HG02678 (cell line): Measurements from ENCODE around the gene OSBPL10.

ENCODE experiments used
- ATAC-seq: cut with Tn5 transposase; IDR thresholded peaks from one replicate; pipeline ENCODE4 v1.9.1; 2021; ENCODE audit warnings: mild to moderate bottlenecking, moderate library complexity; ENCODE audit not compliant: unreplicated experiment

The OSBPL10 gene

GRCh38 chr3:31959951-31960792 lies 20.9 kb downstream of the OSBPL10 start:
- peak; percentile 25 for ATAC-seq

DNA sequence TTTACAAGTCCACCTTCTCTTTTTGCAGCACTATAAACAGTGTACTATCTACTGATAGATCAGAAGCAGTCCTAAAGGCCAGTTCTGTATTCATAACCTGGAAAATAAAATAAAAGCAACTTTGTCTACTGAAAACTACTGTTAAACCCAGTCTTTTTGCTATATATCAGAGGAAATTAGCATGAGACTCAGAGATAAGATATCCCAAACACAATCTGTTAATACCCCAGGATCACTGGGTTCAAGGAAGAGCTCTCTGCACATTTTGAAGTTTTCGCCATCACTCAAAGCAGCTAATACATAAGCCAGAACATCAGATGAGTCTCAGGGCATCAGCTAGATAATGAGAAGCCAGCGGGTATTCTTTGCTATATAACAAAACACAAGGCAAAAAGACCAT lies 21.8 kb downstream of the OSBPL10 start:
- ATAC-seq = no peak

DNA sequence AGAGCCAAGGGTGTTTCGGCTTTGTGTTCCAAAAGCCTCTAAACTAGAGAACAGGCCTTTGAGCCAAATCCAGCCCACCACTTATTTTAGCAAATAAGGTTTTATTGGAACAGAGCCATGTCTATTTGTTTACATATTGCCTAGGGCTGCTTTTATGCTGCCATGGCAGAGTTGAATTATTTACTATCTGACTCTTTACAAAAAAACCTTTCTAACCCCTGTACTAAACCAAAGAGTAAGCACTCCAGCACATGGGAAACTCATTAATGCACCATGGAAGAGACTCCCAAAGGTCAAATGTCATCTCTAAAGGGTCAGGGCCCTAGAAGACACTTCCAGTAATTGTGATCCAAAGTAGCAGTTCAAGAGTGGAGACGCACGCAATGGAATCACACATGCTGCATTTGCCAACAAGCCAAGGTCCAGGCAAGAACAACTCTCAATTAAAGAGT lies 22.3 kb downstream of the OSBPL10 start:
- ATAC-seq = no peak

DNA sequence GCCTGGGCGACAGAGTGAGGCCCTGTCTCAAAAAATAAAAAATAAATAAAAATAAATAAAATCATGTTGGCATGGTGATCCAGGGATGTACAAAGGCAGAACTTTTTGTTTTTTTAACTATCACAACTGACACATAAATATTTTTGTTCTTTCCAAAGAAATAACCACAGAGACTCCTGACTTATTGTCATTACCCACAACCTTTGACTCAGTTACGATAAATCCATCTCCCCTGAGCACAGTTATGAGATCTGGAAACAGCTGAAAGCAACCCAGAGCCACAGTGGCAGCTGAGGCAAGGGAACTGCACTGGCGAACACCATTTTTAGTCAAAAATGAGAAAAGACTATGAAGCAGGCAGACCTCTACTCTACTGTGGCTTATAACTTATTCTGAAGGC lies 24.0 kb downstream of the OSBPL10 start:
- no peak for ATAC-seq

DNA sequence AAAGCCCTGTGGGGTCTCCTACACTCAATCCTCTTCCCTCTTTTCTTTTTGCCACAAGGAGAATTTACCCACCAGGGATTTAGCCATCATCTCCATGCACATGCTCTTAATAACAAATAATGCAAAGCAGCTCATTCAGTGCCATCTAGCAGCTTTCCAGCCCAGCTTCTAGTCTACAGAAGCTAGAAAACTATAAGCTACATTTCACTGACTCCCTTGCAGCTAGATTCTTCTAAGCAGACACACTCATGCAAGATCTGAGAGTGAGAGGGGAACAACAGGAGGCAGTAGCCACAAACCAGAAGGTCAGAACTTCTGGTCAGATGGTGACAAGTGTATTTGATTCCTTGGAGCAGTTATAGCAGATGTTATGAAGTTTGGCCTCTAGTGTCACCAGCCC lies 25.5 kb downstream of the OSBPL10 start:
- no peak for ATAC-seq

GRCh38 chr3:31953636-31954035 lies 27.4 kb downstream of the OSBPL10 start:
- ATAC-seq = no peak

GRCh38 chr3:31953091-31953490 lies 28.0 kb downstream of the OSBPL10 start:
- ATAC-seq = no peak

- ATAC-seq = peak; percentile 91
Measured at GRCh38 chr3:31952205-31952604, 28.9 kb downstream of the OSBPL10 start.

GRCh38 chr3:31948280-31948679 lies 32.8 kb downstream of the OSBPL10 start:
- no peak for ATAC-seq

- ATAC-seq = no peak
Measured at GRCh38 chr3:31947671-31948091, 33.4 kb downstream of the OSBPL10 start.

- no peak for ATAC-seq
Measured at GRCh38 chr3:31947162-31947561, 33.9 kb downstream of the OSBPL10 start.

DNA sequence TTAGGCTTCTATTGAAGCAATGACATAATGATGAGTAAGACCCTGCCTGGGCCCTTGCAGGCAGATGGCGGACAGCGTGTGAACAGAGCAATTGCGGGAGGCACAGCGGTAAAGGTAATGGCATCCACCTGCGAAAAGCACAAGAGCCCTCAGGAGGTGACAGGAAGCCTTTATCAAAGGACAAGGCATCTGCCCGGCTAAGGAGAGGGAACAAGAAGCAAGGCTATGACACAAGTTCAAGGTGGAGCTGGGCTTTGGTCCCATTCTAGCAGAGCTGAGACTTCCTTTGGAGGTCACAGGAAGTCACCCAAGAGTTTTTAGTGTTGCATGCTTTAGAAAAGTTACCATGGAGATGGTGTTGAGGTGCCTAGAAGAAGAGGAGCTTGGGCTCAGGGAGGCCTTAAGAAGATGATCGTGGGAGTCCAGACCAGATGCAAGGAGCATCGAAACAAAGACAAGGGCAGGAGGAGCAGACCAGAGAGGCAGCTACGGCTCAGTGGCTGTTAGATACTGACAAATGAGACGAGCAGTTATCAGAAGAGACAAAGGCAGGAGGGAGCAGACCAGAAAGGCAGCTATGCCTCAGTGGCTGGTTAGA lies 34.5 kb downstream of the OSBPL10 start:
- no peak for ATAC-seq

DNA sequence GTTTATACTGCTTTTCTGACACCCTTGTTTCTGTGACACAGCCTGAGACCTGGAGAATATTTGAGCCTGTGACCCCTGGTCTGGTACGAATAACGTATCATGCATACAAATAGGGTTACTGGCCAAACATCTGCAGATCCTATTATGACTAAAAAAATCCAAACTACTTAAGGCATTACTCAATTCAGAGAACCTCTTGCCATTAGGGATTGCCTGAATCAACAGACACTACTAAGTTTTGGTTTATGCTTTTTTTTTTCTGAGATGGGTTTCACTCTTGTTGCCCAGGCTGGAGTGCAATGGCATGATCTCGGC lies 35.4 kb downstream of the OSBPL10 start:
- ATAC-seq = no peak

GRCh38 chr3:31943041-31943440 lies 38.0 kb downstream of the OSBPL10 start:
- ATAC-seq = no peak

GRCh38 chr3:31942446-31942845 lies 38.6 kb downstream of the OSBPL10 start:
- ATAC-seq = no peak

GRCh38 chr3:31937225-31937624 lies 43.8 kb downstream of the OSBPL10 start:
- ATAC-seq = no peak

DNA sequence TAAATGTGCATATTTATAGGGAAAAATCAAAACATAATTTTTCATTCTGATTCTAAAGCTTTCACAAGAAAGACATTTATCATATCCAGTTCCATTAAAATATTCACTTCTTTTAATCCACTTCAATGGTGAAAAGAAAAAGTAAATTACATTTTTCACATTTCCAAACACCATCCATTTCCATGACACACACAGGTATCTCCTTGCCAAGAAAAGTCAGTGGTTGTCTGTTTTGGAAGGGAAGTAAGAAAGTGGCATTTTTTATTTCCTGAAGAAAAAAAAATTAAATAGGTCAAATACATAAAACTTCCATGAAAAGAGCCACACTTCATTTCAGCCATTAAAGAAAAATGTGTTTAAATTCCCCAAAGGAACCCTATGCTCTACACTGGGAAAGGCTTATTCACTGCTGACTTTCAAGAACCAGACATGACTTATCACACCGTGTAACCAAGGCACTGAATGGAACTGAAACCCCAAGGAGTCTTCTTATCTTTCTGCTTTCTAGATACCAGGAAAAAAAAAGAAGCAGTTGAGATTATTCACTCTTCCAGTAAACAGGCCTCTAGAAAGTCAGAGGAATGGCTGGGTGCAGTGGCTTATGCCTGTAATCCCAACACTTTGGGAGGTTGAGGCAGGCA lies 44.5 kb downstream of the OSBPL10 start:
- no peak for ATAC-seq

DNA sequence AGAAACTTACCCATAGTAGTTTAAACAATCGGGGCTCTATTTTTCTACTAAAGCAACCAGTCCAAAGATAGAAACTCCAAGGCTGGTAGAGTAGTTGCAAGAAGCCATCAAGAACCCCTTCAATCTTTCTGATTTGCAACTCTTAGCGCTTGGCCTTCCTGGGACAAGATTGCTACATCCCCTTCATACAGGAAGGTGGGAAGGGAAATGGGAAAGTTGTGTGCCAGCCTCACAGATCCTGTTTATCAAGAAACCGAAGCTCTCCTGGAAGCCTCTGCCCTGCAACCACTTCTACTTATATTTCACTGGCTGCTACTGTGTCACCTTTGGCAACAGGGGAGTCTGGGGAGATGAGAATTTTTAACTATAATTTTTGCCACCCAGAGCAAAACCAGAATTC lies 46.2 kb downstream of the OSBPL10 start:
- ATAC-seq = no peak

GRCh38 chr3:31934018-31934417 lies 47.0 kb downstream of the OSBPL10 start:
- ATAC-seq = no peak

DNA sequence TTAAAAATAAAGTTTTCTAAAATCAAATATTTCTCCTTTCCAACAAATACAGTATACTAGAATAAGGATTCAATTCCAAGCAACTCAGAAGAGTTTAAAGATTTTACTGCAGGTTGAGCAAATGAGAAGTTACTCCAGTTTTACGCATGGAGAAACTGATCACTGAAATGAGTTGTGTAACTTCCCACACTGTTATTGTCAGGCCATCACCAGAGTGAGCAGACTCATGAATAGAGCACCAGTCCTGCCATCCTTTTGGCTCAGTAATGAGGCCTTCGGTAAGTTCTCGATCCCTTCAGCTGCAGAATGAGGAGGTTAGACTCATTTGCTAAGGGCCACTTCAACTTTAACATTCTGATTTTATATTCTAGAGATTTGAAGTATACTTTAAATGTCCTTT lies 48.1 kb downstream of the OSBPL10 start:
- no peak for ATAC-seq

DNA sequence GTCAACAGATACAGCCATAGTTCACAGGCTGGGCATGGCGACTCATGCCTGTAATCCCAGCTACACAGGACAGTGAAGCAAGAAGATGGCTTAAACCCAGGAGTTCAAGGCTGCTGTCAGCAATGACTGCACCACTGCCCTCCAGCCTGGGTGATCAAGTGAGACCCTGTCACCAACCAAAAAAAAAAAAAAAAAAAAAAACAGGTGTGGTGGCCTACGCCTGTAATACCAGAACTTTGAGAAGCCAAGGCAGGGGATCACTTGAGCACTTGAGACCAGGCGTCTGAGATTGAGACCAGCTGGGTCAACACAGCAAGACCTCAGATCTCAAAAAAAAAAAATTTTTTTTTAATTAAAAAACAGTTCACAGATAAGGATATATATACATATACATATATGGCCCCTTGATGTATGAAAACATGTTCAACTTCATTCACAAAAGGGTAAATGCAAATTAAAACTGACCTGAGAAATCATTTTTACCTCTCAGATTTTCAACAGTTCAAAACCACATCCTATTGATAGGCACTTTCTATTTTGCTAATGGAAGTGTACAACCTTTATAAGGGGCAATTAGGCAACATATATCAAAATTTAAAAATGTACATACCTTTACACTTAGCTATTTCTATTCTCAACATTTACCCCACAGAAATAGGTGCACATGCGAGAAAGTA lies 51.1 kb downstream of the OSBPL10 start:
- ATAC-seq = no peak

- no peak for ATAC-seq
Measured at GRCh38 chr3:31927811-31928210, 53.3 kb downstream of the OSBPL10 start.
